ENCODE measurements around the gene SRGAP2B.
"Not testable (repeated sequence)": the region's sequence is repeated elsewhere in the genome, so short reads cannot be mapped to it uniquely, and the experiment has no call there.

Gene SRGAP2B

DNA sequence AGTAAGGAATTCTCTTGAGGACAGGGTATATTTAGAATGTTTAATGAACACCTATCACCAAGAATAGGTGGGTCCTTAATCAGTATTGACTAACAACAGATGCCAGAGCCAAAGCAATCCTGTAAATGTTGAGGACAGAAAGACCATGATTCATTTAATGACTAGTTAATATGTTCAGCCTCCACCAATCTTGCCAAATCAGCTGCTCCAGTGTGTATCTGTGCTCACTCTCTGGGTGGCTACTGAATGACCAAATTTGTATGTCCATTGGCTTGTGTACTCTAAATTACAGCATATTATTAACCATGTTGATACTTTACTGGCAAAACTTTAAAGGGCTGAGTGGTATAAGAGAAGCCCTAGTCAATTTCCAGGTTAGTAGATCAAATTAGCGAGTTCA, 130.9 kb downstream of the SRGAP2B start:
- not testable (repeated sequence) for DNase-seq (ENCODE audit: insufficient read length, low spot score); FAIRE-seq

DNA sequence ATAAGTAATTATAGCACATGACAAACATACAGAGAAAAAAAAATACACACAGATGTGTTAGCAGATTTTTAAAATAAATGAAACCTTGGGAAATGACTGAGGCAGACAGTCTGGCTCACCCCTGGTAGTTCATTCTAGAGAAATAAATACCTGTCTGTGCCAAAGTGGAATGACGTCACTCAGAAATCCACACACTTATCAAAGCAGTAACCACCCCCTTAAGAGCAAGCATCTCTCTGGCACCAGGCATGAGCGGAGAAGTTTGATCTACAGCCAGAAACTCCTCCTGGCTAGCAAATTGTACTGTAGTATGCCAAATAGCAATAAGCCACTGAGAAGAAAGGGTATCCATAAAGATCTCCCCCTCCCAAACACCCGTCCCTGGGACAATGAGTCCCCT, 131.6 kb downstream of the SRGAP2B start:
- DNase-seq (ENCODE audit: insufficient read length, low spot score); FAIRE-seq: not testable (repeated sequence)

DNA sequence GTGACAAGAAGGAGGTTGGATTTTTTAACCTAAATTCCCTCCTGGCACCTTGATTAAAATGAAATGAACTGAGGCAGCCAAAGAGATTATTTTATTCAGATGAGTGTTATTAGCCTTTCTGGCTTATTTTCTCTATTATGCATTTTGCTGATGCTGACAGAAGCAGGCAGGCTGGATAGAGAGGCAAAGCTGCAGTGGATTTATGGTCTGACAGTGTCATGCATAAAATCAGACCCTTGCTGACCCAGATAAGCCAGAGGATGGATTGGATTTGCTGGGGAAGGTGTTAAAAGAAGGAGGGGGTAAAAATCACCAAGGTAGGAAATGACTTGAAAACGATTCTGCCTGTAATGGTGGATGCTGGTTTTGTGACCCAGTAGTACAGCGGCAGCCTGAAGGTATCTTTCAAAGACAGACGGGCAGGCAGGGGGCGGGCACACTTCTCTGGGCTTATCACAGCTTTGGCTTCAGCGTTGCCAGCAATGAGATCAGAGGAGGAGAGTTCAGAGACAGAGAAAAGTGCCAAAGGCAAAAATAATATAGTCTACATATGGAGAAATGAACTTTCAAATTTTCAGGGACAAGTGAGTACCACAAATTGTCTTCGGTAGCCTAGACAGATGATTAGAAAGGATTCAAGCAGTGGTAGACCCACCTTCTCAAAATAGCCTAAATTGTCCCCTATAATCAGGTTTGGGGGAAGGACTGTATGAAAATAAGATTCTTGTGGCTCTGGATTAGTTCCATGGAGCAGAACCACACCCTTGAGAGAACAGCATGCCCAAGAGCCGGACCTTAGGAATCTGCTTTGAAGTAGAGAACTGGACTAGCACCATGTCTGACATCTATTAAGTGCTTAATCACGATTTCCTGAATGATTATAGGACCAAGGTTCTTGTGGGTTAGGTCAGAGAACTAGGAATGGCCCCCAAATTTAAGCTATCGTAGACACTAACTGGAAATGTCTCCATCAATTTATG, 133.2 kb downstream of the SRGAP2B start:
- FAIRE-seq, result peak; percentile 79
- not testable (repeated sequence) for DNase-seq (ENCODE audit: insufficient read length, low spot score)

DNA sequence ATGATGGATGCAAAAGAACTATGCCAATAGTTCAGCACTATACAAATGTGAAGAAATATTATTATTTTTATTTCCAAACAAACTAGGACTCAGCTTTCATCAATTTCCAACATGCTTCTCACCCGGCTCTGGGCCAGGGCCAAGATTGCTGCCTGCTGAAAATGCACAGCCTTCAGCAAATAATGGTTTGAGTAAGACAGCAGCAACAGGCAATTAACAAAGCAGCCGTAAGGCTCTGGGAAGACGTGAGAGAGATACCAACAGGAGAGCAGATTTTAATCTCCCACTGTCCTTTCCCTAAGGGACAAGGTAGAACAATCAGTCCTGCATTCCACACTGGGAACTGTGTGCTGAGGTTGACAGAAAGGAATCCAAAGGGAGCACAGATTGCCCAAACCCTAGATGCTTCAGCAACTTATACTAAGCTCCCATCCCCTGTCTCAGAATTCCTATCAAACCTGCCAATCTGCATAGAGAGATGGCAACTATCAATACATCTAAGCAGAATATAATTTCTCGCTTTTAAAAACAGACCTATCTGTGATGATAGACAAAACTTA, 134.1 kb downstream of the SRGAP2B start:
- FAIRE-seq, result peak; percentile 35
- not testable (repeated sequence) for DNase-seq (ENCODE audit: insufficient read length, low spot score)

DNA sequence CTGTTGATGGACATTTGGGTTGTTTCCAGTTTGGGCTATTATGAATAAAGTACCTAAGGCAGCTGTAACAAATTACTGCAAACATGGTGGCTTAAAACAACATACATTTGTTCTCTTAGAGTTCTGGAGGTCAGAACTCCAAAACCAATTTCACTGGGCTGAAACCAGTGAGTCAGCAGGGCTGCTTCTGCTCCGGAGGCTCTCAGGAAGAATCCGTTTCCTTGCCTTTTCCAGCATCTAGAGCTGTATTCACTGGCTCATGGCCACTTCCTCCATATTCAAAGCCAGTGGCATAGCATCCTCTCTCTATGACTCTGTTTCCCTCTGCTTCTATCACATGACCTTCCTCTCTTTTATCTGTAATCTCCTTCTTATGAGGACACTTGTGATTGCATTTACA, 146.7 kb downstream of the SRGAP2B start:
- DNase-seq (ENCODE audit: insufficient read length, low spot score); FAIRE-seq: not testable (repeated sequence)

DNA sequence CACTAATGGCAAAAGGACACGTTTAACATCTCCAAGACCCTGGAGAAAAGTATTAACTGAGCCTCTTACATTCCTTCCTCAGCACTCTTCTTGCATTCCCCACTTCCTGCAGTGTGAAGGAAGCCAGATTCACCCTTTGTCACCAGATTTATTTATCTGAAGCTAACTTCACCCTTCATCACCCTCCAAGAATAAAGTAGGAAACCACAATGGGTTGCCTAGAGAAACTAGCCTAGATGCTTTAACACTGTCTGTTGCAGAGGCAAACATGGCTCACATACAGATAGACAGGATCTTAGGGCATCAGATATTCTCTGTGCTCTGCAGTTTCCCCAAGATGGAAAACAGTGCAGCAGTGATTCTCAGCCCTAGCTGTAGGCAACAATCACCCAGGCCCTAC, 147.6 kb downstream of the SRGAP2B start:
- not testable (repeated sequence) for DNase-seq (ENCODE audit: insufficient read length, low spot score); FAIRE-seq

DNA sequence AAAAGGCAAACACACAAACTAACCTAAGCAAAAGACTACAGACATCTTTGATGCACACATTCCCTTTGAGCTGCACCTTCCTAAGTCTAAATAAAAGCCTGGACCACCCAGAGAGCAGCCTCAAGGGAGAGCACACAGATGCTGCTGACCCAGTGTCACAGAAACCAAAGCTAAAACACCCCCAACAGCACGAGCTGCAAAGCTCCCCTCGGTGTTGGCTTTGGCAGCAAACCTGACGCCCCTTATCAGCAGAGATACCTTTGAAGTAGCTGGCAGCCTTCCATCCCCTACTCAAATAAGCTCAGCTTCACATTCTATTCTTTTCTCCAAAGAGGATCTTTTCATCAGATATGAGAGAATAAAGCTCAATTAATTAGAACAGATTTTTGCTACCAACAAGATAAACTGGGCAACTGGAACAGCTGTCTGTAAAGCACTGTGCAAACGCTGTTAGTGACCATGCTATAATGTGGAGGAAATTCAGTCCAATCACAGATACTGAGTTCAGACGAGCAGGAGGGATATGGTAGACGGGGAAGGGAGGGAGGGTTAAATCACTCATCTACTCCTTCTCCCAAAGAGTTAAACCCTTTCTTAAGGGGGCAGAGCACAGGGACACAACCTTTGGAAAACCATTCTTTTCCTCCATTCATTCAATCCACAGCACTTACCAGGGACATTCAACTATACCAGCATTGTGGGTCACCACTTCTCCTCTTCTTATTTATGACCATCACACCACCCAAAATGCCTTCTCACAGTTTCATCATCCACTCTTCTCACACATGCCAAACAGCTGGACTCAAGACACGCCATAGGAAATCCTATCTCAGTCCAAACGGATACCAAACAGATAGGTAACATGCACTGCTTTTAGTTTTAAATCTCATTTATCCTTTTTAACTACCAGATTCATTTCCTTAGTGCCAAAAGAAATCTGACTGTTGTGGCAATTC, 148.3 kb downstream of the SRGAP2B start:
- not testable (repeated sequence) for FAIRE-seq; DNase-seq (ENCODE audit: insufficient read length, low spot score)

DNA sequence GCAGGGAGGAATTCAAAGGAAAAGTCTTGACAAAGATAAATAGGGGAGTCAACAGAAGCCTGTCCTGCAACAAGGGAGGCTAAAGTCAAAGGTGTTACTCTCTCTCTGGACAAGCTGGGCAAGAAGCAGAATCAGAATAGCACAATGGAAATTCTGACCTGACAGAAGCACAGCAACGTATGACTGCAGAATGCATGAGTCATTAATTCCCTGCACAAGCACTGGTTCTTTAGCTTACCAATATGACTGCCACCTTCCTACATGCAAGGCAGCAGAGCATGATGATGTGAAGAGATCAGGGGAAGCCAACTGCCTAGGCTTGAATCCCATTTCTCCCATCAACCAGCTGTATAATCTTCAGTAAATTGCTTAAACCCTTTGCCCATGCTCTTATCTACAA, 153.4 kb downstream of the SRGAP2B start:
- FAIRE-seq, result peak; percentile 56
- DNase-seq (ENCODE audit: insufficient read length, low spot score), result not testable (repeated sequence)

DNA sequence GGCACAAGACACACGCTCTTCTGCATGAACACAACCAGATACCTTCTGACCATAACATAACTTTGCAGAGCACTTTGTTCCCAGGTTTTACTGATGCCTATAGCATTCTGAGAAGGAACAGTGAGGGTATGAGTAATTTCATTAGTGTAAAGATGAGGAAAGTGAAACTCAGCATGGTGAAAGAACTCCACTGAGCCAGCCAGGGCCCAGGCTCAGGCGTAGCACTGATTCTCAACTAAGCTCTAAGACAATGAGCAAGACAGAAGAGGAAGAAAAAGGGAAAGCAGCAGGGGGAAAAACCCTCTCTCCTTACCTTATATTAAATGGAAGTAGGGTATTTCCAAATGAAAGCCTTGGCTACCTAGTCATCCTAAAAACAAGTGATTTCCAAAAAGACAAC, 155.1 kb downstream of the SRGAP2B start:
- not testable (repeated sequence) for DNase-seq (ENCODE audit: insufficient read length, low spot score); FAIRE-seq

DNA sequence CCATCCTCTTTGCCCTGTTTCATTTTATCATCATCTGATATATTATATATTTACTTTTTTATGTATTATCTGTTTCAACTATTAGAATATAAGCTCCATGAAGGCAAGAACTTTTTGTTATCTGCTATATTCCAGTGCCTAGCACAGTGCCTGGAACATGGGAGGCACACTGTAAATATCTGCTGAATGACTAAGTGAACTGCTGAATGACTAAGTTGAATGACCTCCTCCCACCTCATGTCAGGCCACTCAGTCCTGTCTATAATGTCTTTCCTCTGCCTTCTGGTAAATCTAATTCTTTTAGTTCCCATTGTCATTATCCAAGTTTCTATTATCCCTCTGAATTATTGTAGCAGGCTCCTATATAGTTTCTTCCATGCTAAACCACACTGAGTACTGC, 156.5 kb downstream of the SRGAP2B start:
- FAIRE-seq; DNase-seq (ENCODE audit: insufficient read length, low spot score): not testable (repeated sequence)

DNA sequence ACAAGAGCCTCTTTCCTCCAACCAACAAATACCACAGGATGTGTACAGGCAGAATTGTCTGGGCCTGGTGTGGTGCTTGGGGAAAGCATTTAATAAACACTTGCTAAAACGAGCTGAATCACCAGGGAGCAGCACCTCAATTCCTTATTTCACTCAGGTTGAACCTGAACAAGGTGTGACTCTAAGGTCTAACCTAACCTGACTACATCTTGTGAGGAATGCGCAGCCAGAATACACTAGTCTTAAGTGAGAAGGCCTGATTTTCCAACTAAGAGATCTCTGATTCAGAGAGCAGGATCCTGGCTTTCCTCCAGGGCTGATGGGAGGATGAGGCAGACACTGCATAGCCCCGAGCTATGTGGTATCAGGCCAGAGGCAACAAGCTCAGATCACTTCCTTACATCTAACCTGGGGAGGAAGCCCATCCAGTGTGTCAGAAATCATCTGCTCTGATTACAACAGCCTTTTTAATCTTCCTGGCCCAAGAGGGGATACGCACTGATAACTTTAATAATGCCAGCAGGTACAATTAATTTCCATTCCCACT, 158.9 kb downstream of the SRGAP2B start:
- FAIRE-seq; DNase-seq (ENCODE audit: insufficient read length, low spot score): not testable (repeated sequence)

DNA sequence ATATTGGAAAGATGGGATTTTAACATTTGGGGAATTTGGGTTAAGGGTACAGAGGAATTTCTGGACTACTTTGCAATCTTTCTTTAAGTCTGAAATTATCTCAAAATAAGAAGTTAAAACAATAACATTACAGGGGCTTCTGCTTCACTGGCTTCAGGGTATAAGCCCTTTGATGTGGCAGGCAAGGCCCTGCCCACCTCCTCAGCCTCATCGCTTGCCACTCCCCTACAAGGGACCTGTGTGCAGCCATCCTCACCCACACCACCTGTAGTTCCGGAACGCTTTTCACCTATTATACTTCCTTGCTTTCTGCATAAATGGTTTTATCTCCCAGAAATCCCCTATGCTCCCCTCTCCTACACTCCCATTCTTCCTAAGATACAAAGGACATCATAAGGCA, 159.8 kb downstream of the SRGAP2B start:
- not testable (repeated sequence) for FAIRE-seq; DNase-seq (ENCODE audit: insufficient read length, low spot score)

DNA sequence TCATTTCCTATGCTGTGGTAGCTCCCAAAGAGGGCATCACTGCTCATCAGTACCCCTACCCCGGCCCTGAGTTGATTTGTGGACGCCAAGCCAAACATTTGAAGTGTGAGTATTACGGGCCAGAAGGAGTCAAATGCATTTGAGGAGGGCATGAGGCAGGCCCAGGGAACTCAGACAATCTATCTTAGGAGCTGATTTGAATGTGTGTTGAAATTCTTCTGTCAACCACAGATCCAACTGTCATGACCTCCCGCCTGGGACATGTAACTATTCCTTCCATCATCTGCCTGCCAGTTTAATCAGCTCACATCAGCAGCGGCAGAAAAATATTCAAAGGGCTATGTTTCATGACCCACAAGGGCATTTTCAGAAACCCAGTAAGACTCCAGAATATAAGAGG, 162.1 kb downstream of the SRGAP2B start:
- not testable (repeated sequence) for DNase-seq (ENCODE audit: insufficient read length, low spot score); FAIRE-seq

DNA sequence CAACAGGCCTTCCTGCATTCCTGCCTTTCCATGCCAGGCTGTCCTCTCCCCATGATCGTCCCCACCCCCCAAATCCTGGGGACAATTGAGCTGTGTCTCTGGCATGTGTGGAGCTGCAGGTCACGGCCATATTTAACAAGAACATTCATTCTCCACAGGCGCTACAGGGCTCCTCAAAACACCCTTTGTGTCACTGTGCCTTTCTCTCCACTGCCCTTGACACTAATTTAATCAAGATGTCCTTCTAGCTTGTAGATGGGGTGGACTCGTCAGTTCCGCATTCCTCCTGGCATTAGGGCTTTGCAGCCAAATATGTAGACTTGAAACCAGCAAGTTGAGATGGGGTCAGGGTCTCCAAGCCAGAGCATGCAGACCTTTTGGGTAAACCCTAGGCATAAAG, 163.0 kb downstream of the SRGAP2B start:
- not testable (repeated sequence) for FAIRE-seq; DNase-seq (ENCODE audit: insufficient read length, low spot score)

DNA sequence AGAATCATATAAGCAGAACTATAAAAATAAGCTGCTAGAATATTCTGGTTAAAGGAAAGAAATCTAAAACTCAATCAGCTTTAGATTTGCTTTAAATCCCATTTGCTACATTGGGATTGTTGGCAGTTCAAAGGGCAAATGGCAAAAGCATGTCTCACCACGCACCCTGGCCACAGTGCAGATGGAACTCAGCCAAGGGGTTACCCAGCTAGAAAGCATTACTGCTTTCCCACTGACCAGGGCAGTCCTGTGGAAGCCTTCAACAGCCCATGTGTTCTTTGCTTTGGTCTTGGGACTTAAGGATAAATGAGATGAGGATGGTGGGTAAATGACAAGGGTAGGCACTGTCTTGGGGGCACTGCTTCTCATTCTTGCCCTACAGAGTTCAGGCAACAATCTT, 163.6 kb downstream of the SRGAP2B start:
- not testable (repeated sequence) for DNase-seq (ENCODE audit: insufficient read length, low spot score); FAIRE-seq

DNA sequence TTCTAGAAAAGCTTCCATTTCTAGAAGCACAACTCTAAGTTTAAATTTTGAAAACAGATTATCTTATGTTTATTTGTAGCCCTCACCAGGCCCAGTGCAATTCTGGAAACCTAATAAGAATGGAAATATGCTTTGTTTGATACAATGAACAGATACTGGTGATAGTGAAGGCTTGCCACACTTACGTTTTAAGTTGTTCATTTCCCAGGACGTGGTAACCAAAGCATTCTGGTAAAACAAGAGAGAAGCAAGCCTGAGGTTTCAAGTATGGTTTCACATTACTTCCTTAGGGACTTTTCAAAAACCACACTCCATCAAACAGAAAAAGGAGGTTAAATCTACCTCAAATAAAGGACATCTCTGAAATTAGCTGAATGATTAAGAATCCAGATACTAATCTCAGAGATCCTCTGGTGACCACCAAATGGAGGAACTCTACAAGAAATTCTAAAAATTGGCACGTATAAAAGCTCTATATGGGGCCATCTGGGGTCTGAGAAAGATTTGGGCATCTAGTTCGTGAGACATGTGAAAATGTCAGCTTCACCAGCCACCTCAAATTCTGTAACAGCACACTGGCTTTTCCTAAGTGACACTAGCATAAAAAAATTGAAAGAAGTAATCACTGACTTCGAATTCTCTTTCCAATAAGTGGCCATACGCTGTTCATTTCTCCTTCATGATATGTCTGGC, 164.9 kb downstream of the SRGAP2B start:
- not testable (repeated sequence) for DNase-seq (ENCODE audit: insufficient read length, low spot score); FAIRE-seq

DNA sequence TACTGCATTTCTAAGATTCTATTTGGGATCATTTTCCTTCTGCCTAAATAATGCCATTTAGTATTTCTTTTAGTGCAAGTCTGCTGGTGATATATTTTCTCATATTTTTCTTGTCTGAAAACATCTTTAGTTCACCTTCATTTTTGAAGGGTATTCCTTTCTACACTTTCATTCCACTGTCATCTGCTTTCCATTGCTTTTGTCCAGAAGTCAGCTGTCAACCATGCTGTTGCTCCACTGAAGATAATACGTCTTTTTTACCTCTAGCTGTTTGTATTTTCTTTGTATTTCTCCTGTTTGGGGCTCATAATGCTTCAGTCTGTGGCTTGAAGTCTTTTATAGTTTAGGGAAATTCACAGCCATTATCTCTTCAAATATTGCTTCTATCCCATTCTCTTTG, 167.8 kb downstream of the SRGAP2B start:
- not testable (repeated sequence) for DNase-seq (ENCODE audit: insufficient read length, low spot score); FAIRE-seq

DNA sequence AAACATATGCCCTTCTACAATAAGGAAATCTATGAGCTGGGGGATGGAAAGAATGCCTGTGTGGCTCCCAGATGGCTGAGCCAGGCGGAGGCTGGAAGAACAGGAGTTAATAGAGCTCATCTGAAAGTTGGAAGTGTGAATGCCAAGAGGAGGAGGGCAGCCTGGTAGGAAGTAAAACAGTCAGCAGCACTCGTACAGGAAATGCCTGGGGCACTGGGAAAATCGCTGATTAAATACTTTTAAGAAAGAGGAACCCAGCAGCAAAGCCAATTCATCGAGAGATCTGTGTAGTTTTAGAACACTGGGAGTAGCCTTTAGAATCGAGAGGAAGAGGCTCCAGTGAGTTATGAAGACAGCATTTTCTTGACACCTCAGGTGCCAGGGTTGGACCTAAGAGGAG, 171.5 kb downstream of the SRGAP2B start:
- not testable (repeated sequence) for FAIRE-seq; DNase-seq (ENCODE audit: insufficient read length, low spot score)

DNA sequence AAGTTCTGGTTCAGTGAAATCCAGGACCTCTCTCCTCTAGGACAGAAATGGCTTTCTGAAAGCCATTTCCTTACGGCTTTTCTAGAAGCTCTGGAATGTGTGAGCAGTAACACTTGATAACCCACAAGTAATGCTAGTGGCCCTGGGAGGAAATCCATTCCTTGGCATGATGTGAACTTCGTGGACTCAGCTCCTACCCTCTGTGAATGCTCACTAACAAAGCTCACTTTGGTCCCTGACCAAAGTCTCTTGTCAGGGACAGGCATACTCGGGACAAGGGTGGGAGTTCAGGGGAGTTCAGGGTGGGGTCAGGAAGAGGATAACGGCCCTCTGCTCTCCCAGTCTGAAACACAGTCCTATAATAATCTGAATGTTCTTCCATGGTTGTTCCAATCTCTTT, 172.3 kb downstream of the SRGAP2B start:
- FAIRE-seq, result not testable (repeated sequence)

More for the DNA sequence above, 172.3 kb downstream of the SRGAP2B start:
- not testable (repeated sequence) for DNase-seq (ENCODE audit: insufficient read length, low spot score)

Data from D721Med (cell line).